IMR-90 (cell line): ENCODE measurements around the gene KDM3B.

Experiments used
- CEBPB ChIP-seq: IDR thresholded peaks from 2 replicates; pipeline ENCODE4 v1.6.1; 2012; ENCODE audit warnings: low read depth, low read length, improper control_type of control experiment
- CTCF ChIP-seq: conservative IDR thresholded peaks from 2 replicates; pipeline ENCODE4 v1.5.1; 2012; ENCODE audit warnings: mild to moderate bottlenecking, low read depth, low read length, improper control_type of control experiment
- POLR2A ChIP-seq: IDR thresholded peaks from 2 replicates; pipeline ENCODE4 v1.6.1; 2012; ENCODE audit warnings: mild to moderate bottlenecking, low read depth, low read length
- RCOR1 ChIP-seq: IDR thresholded peaks from 2 replicates; pipeline ENCODE4 v1.6.1; 2012; ENCODE audit warnings: mild to moderate bottlenecking, low read length, improper control_type of control experiment; ENCODE audit not compliant: insufficient replicate concordance

GRCh38 chr5:138441221-138441620 lies 88.7 kb downstream of the KDM3B start:
- TF ChIP-seq POLR2A (no peak), CTCF (no peak), CEBPB (no peak), RCOR1 (no peak)
